DND-41 (cell line): ENCODE results near the gene PHF24.

Experiments
- ATAC-seq: fragments of 200-7000 bp; cut with Tn5 transposase; 3 replicates; pipeline ENCODE4 v1.9.1; 2021; ENCODE audit warnings: low read depth; ENCODE audit not compliant: insufficient read depth
- DNase-seq: peaks from one replicate; pipeline ENCODE4 v3.0.0-alpha.2; 2020
- H2AFZ ChIP-seq: 2 replicates; pipeline ENCODE4 v1.6.0; 2012; ENCODE audit warnings: low read depth, low read length
- H3K27ac ChIP-seq: 2 replicates; pipeline ENCODE4 v1.5.1; 2012; ENCODE audit warnings: low read length, inconsistent platforms
- H3K27me3 ChIP-seq: fragments of 200-600 bp; sonication (generic); 2 replicates; pipeline ENCODE4 v1.6.0; 2012; ENCODE audit warnings: low read length, mild to moderate bottlenecking, inconsistent platforms; ENCODE audit not compliant: insufficient read depth, poor library complexity
- H3K36me3 ChIP-seq: 2 replicates; pipeline ENCODE4 v1.5.1; 2012; ENCODE audit warnings: low read length, inconsistent platforms; ENCODE audit not compliant: insufficient read depth
- H3K4me1 ChIP-seq: 2 replicates; pipeline ENCODE4 v1.5.1; 2012; ENCODE audit warnings: mild to moderate bottlenecking, low read length; ENCODE audit not compliant: insufficient read depth
- H3K4me2 ChIP-seq: 2 replicates; pipeline ENCODE4 v1.6.0; 2012; ENCODE audit warnings: mild to moderate bottlenecking, moderate library complexity, low read length, inconsistent platforms; ENCODE audit not compliant: insufficient read depth
- H3K4me3 ChIP-seq, 2 experiments: fragments of 200-600 bp in 1 of 2; shearing (Covaris generic) in 1 of 2; 2 replicates each; pipeline ENCODE4 v1.5.1; 2012 to 2016; ENCODE audit warnings: inconsistent platforms in 2 of 2, low read length in 2 of 2, mild to moderate bottlenecking in 2 of 2, low read depth in 1 of 2, moderate library complexity in 1 of 2
- H3K79me2 ChIP-seq: 2 replicates; pipeline ENCODE4 v1.6.0; 2012; ENCODE audit warnings: low read length, inconsistent platforms; ENCODE audit not compliant: insufficient read depth
- H3K9ac ChIP-seq: 2 replicates; pipeline ENCODE4 v1.6.0; 2012; ENCODE audit warnings: low read depth, mild to moderate bottlenecking, inconsistent platforms, low read length, moderate library complexity
- H3K9me3 ChIP-seq: 2 replicates; pipeline ENCODE4 v1.5.1; 2012; ENCODE audit warnings: low read length, moderate library complexity, mild to moderate bottlenecking, inconsistent platforms; ENCODE audit not compliant: insufficient read depth, severe bottlenecking
- H4K20me1 ChIP-seq: 2 replicates; pipeline ENCODE4 v1.6.0; 2012; ENCODE audit warnings: low read length; ENCODE audit not compliant: insufficient read depth
- EZH2 ChIP-seq: IDR thresholded peaks from 3 replicates; pipeline ENCODE4 v1.6.1; 2012; ENCODE audit warnings: borderline replicate concordance, low read depth, mild to moderate bottlenecking, moderate library complexity, low read length, inconsistent platforms; ENCODE audit not compliant: severe bottlenecking
- TF ChIP-seq, protein P1 (sequence below): IDR thresholded peaks from 2 replicates; pipeline ENCODE4 v1.5.1; 2012; ENCODE audit warnings: borderline replicate concordance, low read length, moderate library complexity, mild to moderate bottlenecking; ENCODE audit not compliant: poor library complexity, severe bottlenecking; ENCODE audit errors: extremely low read depth

PHF24 gene

DNA sequence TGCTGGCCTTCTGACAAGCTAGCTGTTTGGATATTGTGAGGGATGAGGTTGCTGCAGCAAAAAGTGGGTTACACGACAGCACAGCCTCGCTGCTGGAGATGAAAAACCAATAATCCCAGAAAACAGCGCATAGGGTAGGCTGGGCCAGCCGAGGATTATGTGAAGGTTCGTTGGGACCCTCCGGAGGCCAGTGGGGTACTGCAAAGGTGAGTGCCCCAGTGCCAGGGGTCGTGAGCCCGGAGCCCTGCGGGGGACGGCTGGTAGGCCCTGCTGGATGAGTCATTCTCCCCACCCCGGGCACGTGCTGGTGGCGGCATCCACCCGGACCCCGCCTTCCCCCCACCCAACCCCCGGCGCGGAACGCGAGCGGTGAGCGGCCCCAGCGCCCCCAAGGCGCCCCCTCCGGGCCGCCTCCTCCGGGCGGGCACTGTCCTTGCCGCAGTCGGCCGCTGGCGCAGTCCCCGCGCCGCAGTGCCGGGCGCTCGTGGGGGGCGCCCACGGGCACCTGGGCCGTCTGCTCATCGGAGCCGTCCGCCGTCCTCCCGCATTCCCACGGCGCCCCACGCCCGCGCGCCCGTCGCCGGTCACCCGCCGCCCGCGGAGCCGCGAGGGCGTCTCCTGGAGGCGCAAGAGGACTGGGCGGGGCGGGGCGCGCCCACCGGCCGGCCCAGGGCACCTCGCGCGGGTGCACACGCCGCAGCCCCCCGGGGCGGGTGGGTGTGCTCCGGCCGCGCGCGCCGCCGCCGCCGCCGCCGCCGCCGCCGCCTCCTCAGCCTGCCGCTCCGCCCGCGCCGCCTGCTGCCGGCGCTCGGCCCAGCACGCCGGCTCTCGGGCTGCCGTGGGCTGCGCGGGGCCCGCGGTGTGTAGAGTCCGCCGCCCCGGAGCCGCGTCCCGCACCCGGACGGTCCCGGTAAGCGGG is at the start of gene PHF24:
Gene PHF24, plus strand, starts transcription at position 794 of the 919 bp plus-strand sequence. CDS start 13,014 bp downstream, outside the sequence.
- no peak for DNase-seq
- H4K20me1 ChIP-seq, result no peaks in the 10 kb centered on the region
- no peak for ATAC-seq
- no peak within 1 kb of the TSS for H2AFZ ChIP-seq
- H3K9ac ChIP-seq, result no peak within 1 kb of the TSS
- H3K36me3 ChIP-seq, result no peaks in the 10 kb centered on the region
- H3K79me2 ChIP-seq, result no peaks in the 10 kb centered on the region
- H3K27me3 ChIP-seq, result no peaks in the 10 kb centered on the region
- no peaks in the 10 kb centered on the region for H3K9me3 ChIP-seq
- H3K4me3 ChIP-seq, result no peak within 1 kb of the TSS
- TF ChIP-seq, protein P1, sequence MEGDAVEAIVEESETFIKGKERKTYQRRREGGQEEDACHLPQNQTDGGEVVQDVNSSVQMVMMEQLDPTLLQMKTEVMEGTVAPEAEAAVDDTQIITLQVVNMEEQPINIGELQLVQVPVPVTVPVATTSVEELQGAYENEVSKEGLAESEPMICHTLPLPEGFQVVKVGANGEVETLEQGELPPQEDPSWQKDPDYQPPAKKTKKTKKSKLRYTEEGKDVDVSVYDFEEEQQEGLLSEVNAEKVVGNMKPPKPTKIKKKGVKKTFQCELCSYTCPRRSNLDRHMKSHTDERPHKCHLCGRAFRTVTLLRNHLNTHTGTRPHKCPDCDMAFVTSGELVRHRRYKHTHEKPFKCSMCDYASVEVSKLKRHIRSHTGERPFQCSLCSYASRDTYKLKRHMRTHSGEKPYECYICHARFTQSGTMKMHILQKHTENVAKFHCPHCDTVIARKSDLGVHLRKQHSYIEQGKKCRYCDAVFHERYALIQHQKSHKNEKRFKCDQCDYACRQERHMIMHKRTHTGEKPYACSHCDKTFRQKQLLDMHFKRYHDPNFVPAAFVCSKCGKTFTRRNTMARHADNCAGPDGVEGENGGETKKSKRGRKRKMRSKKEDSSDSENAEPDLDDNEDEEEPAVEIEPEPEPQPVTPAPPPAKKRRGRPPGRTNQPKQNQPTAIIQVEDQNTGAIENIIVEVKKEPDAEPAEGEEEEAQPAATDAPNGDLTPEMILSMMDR, result no peak
- TF ChIP-seq EZH2, result no peak
- no peaks in the 10 kb centered on the region for H3K4me1 ChIP-seq
- no peak within 1 kb of the TSS for H3K27ac ChIP-seq
- H3K4me2 ChIP-seq, result no peak within 1 kb of the TSS

DNA sequence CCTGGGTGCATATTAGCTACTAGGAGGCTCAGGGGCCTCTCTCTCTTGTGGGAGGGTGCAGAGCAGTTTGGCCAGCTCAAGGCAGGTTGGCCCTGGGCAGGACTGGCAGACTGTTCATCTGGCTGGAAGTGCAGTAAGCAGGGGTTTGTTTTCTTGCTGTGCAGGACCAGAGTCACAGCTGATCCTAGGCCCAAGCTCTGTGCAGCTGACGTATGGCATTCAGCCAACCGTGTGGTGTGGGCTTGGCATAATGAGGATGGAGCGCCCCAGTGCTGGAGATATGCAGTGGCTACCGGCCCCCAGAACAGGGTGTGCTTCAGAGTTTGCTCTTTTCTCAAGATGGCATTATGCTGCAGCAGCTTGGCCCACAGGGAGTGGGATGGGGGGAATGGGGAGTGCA is 31.0 kb upstream of the PHF24 start:
- H4K20me1 ChIP-seq, result no peaks in the 10 kb centered on the region
- no peak for DNase-seq
- no peak overlapping the region for H3K9ac ChIP-seq
- no peak overlapping the region for H3K4me3 ChIP-seq
- no peak overlapping the region for H3K27ac ChIP-seq
- no peaks in the 10 kb centered on the region for H3K36me3 ChIP-seq
- H3K79me2 ChIP-seq, result no peaks in the 10 kb centered on the region
- H3K4me1 ChIP-seq, result no peaks in the 10 kb centered on the region
- no peak overlapping the region for H2AFZ ChIP-seq
- no peak for ATAC-seq
- H3K4me2 ChIP-seq, result no peak overlapping the region
- H3K27me3 ChIP-seq, result no peaks in the 10 kb centered on the region
- no peaks in the 10 kb centered on the region for H3K9me3 ChIP-seq
- TF ChIP-seq EZH2, result no peak
- TF ChIP-seq, protein P1, result no peak

DNA sequence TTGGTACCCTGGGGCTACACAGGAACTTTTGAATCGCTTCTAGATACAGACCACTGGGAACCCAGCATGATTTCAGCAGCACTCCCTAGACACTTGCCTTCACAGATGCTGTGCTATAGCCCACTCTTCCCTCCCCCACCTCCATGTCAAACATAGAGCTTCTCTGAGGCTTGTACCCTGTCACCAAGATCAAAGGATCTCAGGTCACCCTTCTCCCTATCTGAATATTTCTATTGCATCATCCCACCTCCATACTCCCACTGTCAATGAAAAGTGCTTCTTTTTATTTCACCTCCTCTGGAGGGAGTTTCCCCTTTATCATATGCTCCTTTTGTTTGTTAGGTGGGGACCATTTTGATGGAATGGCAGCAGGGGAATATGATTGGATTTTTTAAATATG is 29.2 kb upstream of the PHF24 start:
- no peak overlapping the region for H3K4me3 ChIP-seq
- no peaks in the 10 kb centered on the region for H3K36me3 ChIP-seq
- no peak for TF ChIP-seq EZH2
- TF ChIP-seq, protein P1, result no peak
- H3K27ac ChIP-seq, result no peak overlapping the region
- ATAC-seq, result no peak
- H3K4me1 ChIP-seq, result no peaks in the 10 kb centered on the region
- no peaks in the 10 kb centered on the region for H3K79me2 ChIP-seq
- no peaks in the 10 kb centered on the region for H4K20me1 ChIP-seq
- no peak overlapping the region for H2AFZ ChIP-seq
- no peaks in the 10 kb centered on the region for H3K9me3 ChIP-seq
- no peaks in the 10 kb centered on the region for H3K27me3 ChIP-seq
- H3K9ac ChIP-seq, result no peak overlapping the region
- H3K4me2 ChIP-seq, result no peak overlapping the region
- DNase-seq, result no peak
